Measurements from ENCODE around the gene LMTK2.

DNA sequence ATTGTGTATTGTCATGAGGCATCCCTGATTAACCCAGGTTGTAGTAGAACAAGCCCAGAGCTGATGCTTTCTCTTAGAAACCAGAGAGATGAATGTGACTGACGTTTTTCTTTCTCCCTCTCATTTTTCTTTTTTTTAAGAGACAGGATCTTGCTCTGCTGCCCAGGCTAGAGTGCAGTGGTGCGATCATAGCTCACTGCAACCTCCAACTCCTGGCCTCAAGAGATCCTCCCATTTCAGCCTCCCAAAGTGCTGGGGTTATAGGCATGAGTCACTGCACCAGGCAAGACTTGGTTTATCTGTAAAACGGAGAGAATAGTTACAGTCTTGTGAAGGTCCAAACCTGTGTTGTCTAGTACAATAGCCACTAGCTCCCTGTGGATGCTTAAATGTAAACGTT, 5.4 kb downstream of the LMTK2 start:
- TF ChIP-seq, protein P1, sequence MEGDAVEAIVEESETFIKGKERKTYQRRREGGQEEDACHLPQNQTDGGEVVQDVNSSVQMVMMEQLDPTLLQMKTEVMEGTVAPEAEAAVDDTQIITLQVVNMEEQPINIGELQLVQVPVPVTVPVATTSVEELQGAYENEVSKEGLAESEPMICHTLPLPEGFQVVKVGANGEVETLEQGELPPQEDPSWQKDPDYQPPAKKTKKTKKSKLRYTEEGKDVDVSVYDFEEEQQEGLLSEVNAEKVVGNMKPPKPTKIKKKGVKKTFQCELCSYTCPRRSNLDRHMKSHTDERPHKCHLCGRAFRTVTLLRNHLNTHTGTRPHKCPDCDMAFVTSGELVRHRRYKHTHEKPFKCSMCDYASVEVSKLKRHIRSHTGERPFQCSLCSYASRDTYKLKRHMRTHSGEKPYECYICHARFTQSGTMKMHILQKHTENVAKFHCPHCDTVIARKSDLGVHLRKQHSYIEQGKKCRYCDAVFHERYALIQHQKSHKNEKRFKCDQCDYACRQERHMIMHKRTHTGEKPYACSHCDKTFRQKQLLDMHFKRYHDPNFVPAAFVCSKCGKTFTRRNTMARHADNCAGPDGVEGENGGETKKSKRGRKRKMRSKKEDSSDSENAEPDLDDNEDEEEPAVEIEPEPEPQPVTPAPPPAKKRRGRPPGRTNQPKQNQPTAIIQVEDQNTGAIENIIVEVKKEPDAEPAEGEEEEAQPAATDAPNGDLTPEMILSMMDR (conservative IDR thresholded peaks at IDR 0.05), result no peak
- no peak for TF ChIP-seq EZH2 (IDR thresholded peaks at IDR 0.05; ENCODE audit: low read depth)

Measured in PC-9 (cell line).